A549 (cell line): Measurements from ENCODE around the gene ACSF3.

ENCODE experiments used
- CTCF ChIP-seq: fragments of >200 bp; sonication (Bioruptor Twin); formaldehyde crosslinking; IDR thresholded peaks from 3 replicates; pipeline ENCODE4 v1.5.1; 2016
- HDAC2 ChIP-seq: fragments of 200-600 bp; sonication (generic); IDR thresholded peaks from 2 replicates; pipeline ENCODE4 v1.6.1; 2016
- HMGXB4 ChIP-seq: fragments of 250-450 bp; sonication (Bioruptor Pico); IDR thresholded peaks from 2 replicates; pipeline ENCODE4 v1.5.0; 2021; ENCODE audit warnings: mild to moderate bottlenecking, moderate library complexity, borderline replicate concordance
- NR3C1 ChIP-seq: fragments of >200 bp; sonication (Bioruptor Twin); formaldehyde crosslinking; IDR thresholded peaks from 3 replicates; pipeline ENCODE4 v1.6.1; 2017
- POLR2A ChIP-seq: IDR thresholded peaks from 2 replicates; pipeline ENCODE4 v1.6.1; 2012; ENCODE audit warnings: mild to moderate bottlenecking, low read length
- RFX5 ChIP-seq: fragments of 450-650 bp; IDR thresholded peaks from 2 replicates; pipeline ENCODE4 v1.7.1; 2014; ENCODE audit warnings: antibody characterized with exemption, mild to moderate bottlenecking, moderate library complexity
- SREBF2 ChIP-seq: fragments of 450-650 bp; IDR thresholded peaks from 2 replicates; pipeline ENCODE4 v1.6.1; 2014; ENCODE audit warnings: mild to moderate bottlenecking, moderate library complexity

- TF ChIP-seq NR3C1, result no peak
- no peak for TF ChIP-seq CTCF
- no peak for TF ChIP-seq SREBF2
- TF ChIP-seq HDAC2, result no peak
- no peak for TF ChIP-seq RFX5
- TF ChIP-seq POLR2A, result no peak
- TF ChIP-seq HMGXB4 (CRISPR knock-in tag), result no peak
Observed at GRCh38 chr16:89119166-89119621, 25.5 kb downstream of the ACSF3 start.
